H1 (cell line): Measurements from ENCODE around the gene LRRC8D. TPM values are rescaled to one million over a fixed set of nuclear protein-coding genes. Genes with fewer than 3 reads are reported as not detected.

Experiments
- CTCF ChIA-PET: fragments of 300-600 bp; sonication (Branson Sonifier 250); formaldehyde crosslinking; loops from one replicate; lab custom pipeline; 2021; ENCODE audit not compliant: partially characterized antibody; lab: Charles Lee
- POLR2A ChIA-PET: fragments of 300-600 bp; sonication (Branson Sonifier 250); formaldehyde crosslinking; loops from one replicate; lab custom pipeline; 2021; ENCODE audit warnings: inconsistent platforms; ENCODE audit not compliant: partially characterized antibody; lab: Charles Lee
- DNase-seq, 2 experiments: peaks; one replicate each; pipeline versions ENCODE4 v3.0.0 to v3.0.0-alpha.2; 2010 to 2022; ENCODE audit warnings: low spot score in 2 of 2, low read depth in 1 of 2, mixed read lengths in 1 of 2
- FAIRE-seq: peaks from 2 replicates; lab custom pipeline; 2011; peaks lifted over from hg19 to GRCh38; lab: Jason Lieb, UNC
- H2AFZ ChIP-seq: 2 replicates; pipeline ENCODE4 v1.8.1; 2012; ENCODE audit warnings: low read length, inconsistent platforms
- H2AK5ac ChIP-seq: 2 replicates; pipeline ENCODE4 v1.6.1; 2013; ENCODE audit warnings: low read depth, low read length
- H2BK120ac ChIP-seq: replicated peaks from 2 replicates; pipeline ENCODE3; 2013; ENCODE audit warnings: low read depth, low read length, inconsistent platforms
- H2BK12ac ChIP-seq: 2 replicates; pipeline ENCODE4 v1.6.1; 2013; ENCODE audit warnings: low read depth, low read length
- H2BK15ac ChIP-seq: 2 replicates; pipeline ENCODE4 v1.6.1; 2013; ENCODE audit warnings: low read length
- H2BK20ac ChIP-seq: 2 replicates; pipeline ENCODE4 v1.6.1; 2013; ENCODE audit warnings: low read length
- H2BK5ac ChIP-seq: 2 replicates; pipeline ENCODE4 v1.6.1; 2013; ENCODE audit warnings: low read depth, low read length
- H3K14ac ChIP-seq: 2 replicates; pipeline ENCODE4 v1.6.1; 2013; ENCODE audit warnings: inconsistent platforms; ENCODE audit not compliant: insufficient read length
- H3K18ac ChIP-seq: 2 replicates; pipeline ENCODE4 v1.6.1; 2013; ENCODE audit warnings: low read length; ENCODE audit errors: extremely low read depth
- H3K23ac ChIP-seq: 2 replicates; pipeline ENCODE4 v1.6.1; 2013; ENCODE audit warnings: inconsistent platforms; ENCODE audit not compliant: insufficient read length
- H3K23me2 ChIP-seq: 2 replicates; pipeline ENCODE4 v1.6.1; 2013; ENCODE audit warnings: low read depth, low read length
- H3K27ac ChIP-seq: 2 replicates; pipeline ENCODE4 v1.6.1; 2011; ENCODE audit warnings: low read depth, low read length, inconsistent platforms
- H3K27me3 ChIP-seq, 4 experiments: replicated peaks in 1 of 4; 1 replicate in 1 of 4; 2 replicates in 3 of 4; pipeline versions ENCODE4 v1.6.1 to v1.8.1; 2011 to 2013; ENCODE audit warnings: low read length in 3 of 4, mild to moderate bottlenecking in 3 of 4, inconsistent platforms in 2 of 4, mixed read lengths in 2 of 4, moderate library complexity in 1 of 4; ENCODE audit not compliant: control insufficient read depth in 3 of 4, insufficient read depth in 3 of 4; ENCODE audit errors: extremely low read depth in 1 of 4
- H3K36me3 ChIP-seq, 4 experiments: 2 replicates each; pipeline versions ENCODE4 v1.6.1 to v1.8.1; 2011 to 2013; ENCODE audit warnings: mild to moderate bottlenecking in 4 of 4, low read length in 3 of 4, moderate library complexity in 2 of 4, control low read depth in 1 of 4, inconsistent platforms in 1 of 4; ENCODE audit not compliant: insufficient read depth in 4 of 4, control insufficient read depth in 2 of 4
- H3K4ac ChIP-seq: replicated peaks from 2 replicates; pipeline ENCODE3; 2013; ENCODE audit warnings: low read length, low read depth, mixed read lengths, inconsistent platforms; ENCODE audit not compliant: insufficient read length
- H3K4me1 ChIP-seq, 4 experiments: replicated peaks in 1 of 4; 1 replicate in 1 of 4; 2 replicates in 3 of 4; pipeline versions ENCODE4 v1.6.1 to v1.8.1; 2011 to 2013; ENCODE audit warnings: low read length in 3 of 4, inconsistent platforms in 2 of 4, mixed read lengths in 1 of 4; ENCODE audit not compliant: insufficient read depth in 4 of 4, control insufficient read depth in 3 of 4
- H3K4me2 ChIP-seq, 2 experiments: 2 replicates each; pipeline versions ENCODE4 v1.6.1 to v1.8.1; 2011 to 2013; ENCODE audit warnings: low read depth in 2 of 2, low read length in 2 of 2, control low read depth in 1 of 2, inconsistent platforms in 1 of 2, mild to moderate bottlenecking in 1 of 2; ENCODE audit not compliant: insufficient read depth in 1 of 2
- H3K4me3 ChIP-seq, 4 experiments: fragments of 200-600, 300-600 bp in 1 of 4; sonication (generic), shearing (Covaris generic), sonication (Bioruptor Twin) in 1 of 4; 2 replicates each; pipeline versions ENCODE4 v1.5.1 to v1.8.1; 2011 to 2016; ENCODE audit warnings: low read length in 4 of 4, low read depth in 3 of 4, control low read depth in 2 of 4, inconsistent platforms in 2 of 4, mild to moderate bottlenecking in 2 of 4, mixed read lengths in 1 of 4, moderate library complexity in 1 of 4; ENCODE audit not compliant: insufficient read depth in 2 of 4; ENCODE audit errors: extremely low read depth in 1 of 4
- H3K56ac ChIP-seq: replicated peaks from 2 replicates; pipeline ENCODE3; 2013; ENCODE audit warnings: low read depth, mild to moderate bottlenecking, mixed read lengths, low read length, inconsistent platforms; ENCODE audit not compliant: insufficient read length
- H3K79me1 ChIP-seq: 2 replicates; pipeline ENCODE4 v1.6.1; 2013; ENCODE audit warnings: low read depth, low read length, control low read depth
- H3K79me2 ChIP-seq, 2 experiments: 2 replicates each; pipeline versions ENCODE4 v1.6.1 to v1.8.1; 2012 to 2013; ENCODE audit warnings: low read length in 2 of 2, mild to moderate bottlenecking in 2 of 2, inconsistent platforms in 1 of 2; ENCODE audit not compliant: insufficient read depth in 2 of 2, control insufficient read depth in 1 of 2
- H3K9ac ChIP-seq, 4 experiments: replicated peaks in 1 of 4; 1 replicate in 1 of 4; 2 replicates in 3 of 4; pipeline versions ENCODE4 v1.6.1 to v1.8.1; 2011 to 2013; ENCODE audit warnings: low read depth in 3 of 4, low read length in 3 of 4, control low read depth in 2 of 4, mild to moderate bottlenecking in 2 of 4, moderate library complexity in 2 of 4, inconsistent platforms in 1 of 4; ENCODE audit errors: extremely low read depth in 1 of 4
- H3K9me3 ChIP-seq, 2 experiments: 2 replicates each; pipeline versions ENCODE4 v1.6.1 to v1.8.1; 2012 to 2013; ENCODE audit warnings: mild to moderate bottlenecking in 2 of 2, moderate library complexity in 2 of 2, control low read depth in 1 of 2, inconsistent platforms in 1 of 2, low read depth in 1 of 2, low read length in 1 of 2, mixed read lengths in 1 of 2; ENCODE audit not compliant: insufficient read depth in 2 of 2
- H4K20me1 ChIP-seq, 2 experiments: replicated peaks in 1 of 2; 2 replicates each; pipeline versions ENCODE3 to v1.8.1; 2011 to 2013; ENCODE audit warnings: inconsistent platforms in 2 of 2, low read length in 2 of 2, mild to moderate bottlenecking in 1 of 2; ENCODE audit not compliant: insufficient read depth in 2 of 2, control insufficient read depth in 1 of 2
- H4K5ac ChIP-seq: 2 replicates; pipeline ENCODE4 v1.6.1; 2013; ENCODE audit warnings: low read length, low read depth, mixed read lengths, inconsistent platforms; ENCODE audit not compliant: insufficient read length
- H4K8ac ChIP-seq: 2 replicates; pipeline ENCODE4 v1.8.0; 2013; ENCODE audit warnings: mild to moderate bottlenecking, moderate library complexity, low read length, inconsistent platforms; ENCODE audit not compliant: insufficient read depth; ENCODE audit errors: extremely low read depth
- H4K91ac ChIP-seq: replicated peaks from 2 replicates; pipeline ENCODE3; 2013; ENCODE audit warnings: low read length, mixed read lengths, inconsistent platforms; ENCODE audit not compliant: insufficient read length
- HDAC2 ChIP-seq, 2 experiments: fragments of 300-600 bp in 1 of 2; sonication (generic) in 1 of 2; IDR thresholded peaks; 2 replicates each; pipeline ENCODE4 v1.6.1; 2011 to 2012; ENCODE audit warnings: low read depth in 2 of 2, low read length in 2 of 2, mild to moderate bottlenecking in 2 of 2, moderate library complexity in 2 of 2, borderline replicate concordance in 1 of 2, inconsistent platforms in 1 of 2
- HDAC6 ChIP-seq: IDR thresholded peaks from one replicate; pipeline ENCODE4 v1.7.1; 2012; ENCODE audit warnings: low read depth, mild to moderate bottlenecking, inconsistent platforms, low read length, moderate library complexity
- SIX5 ChIP-seq: IDR thresholded peaks from 2 replicates; pipeline ENCODE4 v1.6.1; 2011; ENCODE audit warnings: mild to moderate bottlenecking, low read depth, low read length
- TAF1 ChIP-seq: IDR thresholded peaks from 2 replicates; pipeline ENCODE4 v1.6.1; 2011; ENCODE audit warnings: mild to moderate bottlenecking, low read depth, low read length
- TBP ChIP-seq: IDR thresholded peaks from 2 replicates; pipeline ENCODE4 v1.6.1; 2011; ENCODE audit warnings: low read depth, low read length, improper control_type of control experiment
- WGBS, 2 experiments: shearing (Covaris generic) in 1 of 2; methylation state at CpG; one replicate each; pipeline versions ENCODE4 v1.1.6 to v1.1.7; 2013 to 2015; ENCODE audit warnings: low lambda C conversion rate in 2 of 2, mixed read lengths in 2 of 2, inconsistent platforms in 1 of 2, low coverage in 1 of 2, missing lambda C conversion rate in 1 of 2; ENCODE audit not compliant: insufficient replicate concordance in 2 of 2, insufficient coverage in 1 of 2, insufficient read length in 1 of 2; ENCODE audit errors: extremely low coverage in 1 of 2, missing lambda C conversion rate in 1 of 2; 5-methylcytosine and 5-hydroxymethylcytosine counted together
- polyA plus RNA-seq, 7 experiments: library from polyadenylated mRNA; depleted of rRNA in 3 of 7; stranded (reverse) in 5 of 7; unstranded in 2 of 7; fragments of >200 nt in 5 of 7; fragments of 200-250 nt in 2 of 7; gene quantifications; 1 replicate in 5 of 7; 2 replicates in 1 of 7; 4 replicates in 1 of 7; pipeline versions ENCODE4 v1.2.1 to v1.2.3, GENCODE V29; 2011 to 2013; ENCODE audit warnings: missing spikeins in 2 of 7, mixed read lengths in 2 of 7
- total RNA-seq: library from RNA; stranded (reverse); fragmentation: NEBNext Ultra II Directional; extraction: Animal tissue kit (Norgen Biotek cat#: 25700); gene quantifications from 2 replicates; pipeline ENCODE4 v1.2.1, GENCODE V29; 2021
- TF ChIP-seq, protein P1 (sequence below): IDR thresholded peaks from 2 replicates; pipeline ENCODE4 v1.6.1; 2012; ENCODE audit warnings: inconsistent platforms

LRRC8D gene
- total and polyA plus RNA-seq, 2 of the 8 experiments (the other 6 are each of a cell fraction or from before 2014, with no cell fraction given), result 42.0 to 58.5 TPM

DNA sequence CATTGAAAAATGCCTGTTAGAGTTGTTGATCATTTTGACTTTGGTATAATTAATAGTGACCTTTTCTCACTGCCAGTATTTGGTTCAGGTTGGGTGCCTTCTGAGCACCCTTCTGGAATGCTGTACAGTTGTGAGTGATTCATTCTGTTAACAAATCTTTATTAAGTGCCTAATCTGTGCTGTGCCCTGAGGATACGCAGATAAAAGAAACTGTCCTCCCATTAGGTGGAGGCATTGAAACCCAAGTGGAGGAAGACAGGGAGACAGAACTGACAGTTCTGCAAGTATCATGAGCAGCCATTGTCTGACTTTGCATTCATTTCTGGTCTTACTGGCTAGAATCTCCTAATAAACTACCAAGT is 97.9 kb downstream of the LRRC8D start:
- no peak overlapping the region for H4K8ac ChIP-seq
- no peak for DNase-seq

More for the DNA sequence above, 97.9 kb downstream of the LRRC8D start:
- H3K79me1 ChIP-seq, result no peaks in the 10 kb centered on the region
- no peak overlapping the region for H2AFZ ChIP-seq
- no peaks in the 10 kb centered on the region for H4K20me1 ChIP-seq
- TF ChIP-seq TAF1, result no peak
- no peak for TF ChIP-seq HDAC2 (IDR thresholded peaks at IDR 0.05; ENCODE audit: borderline replicate concordance in 1 of 2, low read depth in 2 of 2, low read length in 2 of 2)
- no peak for TF ChIP-seq SIX5
- TF ChIP-seq, protein P1, sequence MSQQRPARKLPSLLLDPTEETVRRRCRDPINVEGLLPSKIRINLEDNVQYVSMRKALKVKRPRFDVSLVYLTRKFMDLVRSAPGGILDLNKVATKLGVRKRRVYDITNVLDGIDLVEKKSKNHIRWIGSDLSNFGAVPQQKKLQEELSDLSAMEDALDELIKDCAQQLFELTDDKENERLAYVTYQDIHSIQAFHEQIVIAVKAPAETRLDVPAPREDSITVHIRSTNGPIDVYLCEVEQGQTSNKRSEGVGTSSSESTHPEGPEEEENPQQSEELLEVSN, result no peak
- TF ChIP-seq TBP, result no peak
- no peak for TF ChIP-seq HDAC6
- no peak overlapping the region for H2BK15ac ChIP-seq
- peak overlapping the region; percentile 4 to 46; a peak in 2 of 4 replicates for H3K4me2 ChIP-seq
- peaks cover 0 to 14% (median 4%) of the 10 kb centered on the region in 4 experiments; a peak in 2 of 7 replicates for H3K4me1 ChIP-seq
- H3K14ac ChIP-seq, result no peak overlapping the region
- H2BK12ac ChIP-seq, result no peak overlapping the region; the same call in 1 of the 2 replicates
- H3K56ac ChIP-seq, result no peak overlapping the region
- ChIA-PET CTCF (interaction anchor here (1.1 to 1.5 kb wide), 7 partner anchors 10 to 115 kb away, joined by 3 to 5 read pairs (median 3); no protein-coding TSS in a partner anchor), POLR2A (interaction anchor here (0.9 to 1.2 kb wide), 4 partner anchors 9 to 41 kb away, joined by 3 read pairs; no protein-coding TSS in a partner anchor)
- no peak overlapping the region; a peak in 1 of 8 replicates for H3K4me3 ChIP-seq
- H3K9me3 ChIP-seq, result peaks cover 2 to 6% of the 10 kb centered on the region in 2 experiments; a peak in 2 of 4 replicates
- no peak overlapping the region for H4K91ac ChIP-seq
- 59% methylated on average over 1 of the region's 1 CpG; no CpG with 5 or more reads in 1 of the 2 experiments for WGBS, 2 experiments
- H3K18ac ChIP-seq, result peak overlapping the region; percentile 1; the same call in 1 of the 2 replicates
- H3K27me3 ChIP-seq, result no peaks in the 10 kb centered on the region
- peaks cover 0 to 8% (median 3%) of the 10 kb centered on the region in 4 experiments; a peak in 4 of 8 replicates for H3K36me3 ChIP-seq
- H2BK5ac ChIP-seq, result no peak overlapping the region
- no peak for FAIRE-seq
- H3K9ac ChIP-seq, result no peak overlapping the region
- no peak overlapping the region for H3K23ac ChIP-seq
- H2AK5ac ChIP-seq, result no peak overlapping the region
- no peak overlapping the region for H3K4ac ChIP-seq
- no peak overlapping the region for H4K5ac ChIP-seq
- peaks cover 0 to 55% of the 10 kb centered on the region in 2 experiments; a peak in 3 of 4 replicates for H3K79me2 ChIP-seq
- no peaks in the 10 kb centered on the region for H3K23me2 ChIP-seq
- no peak overlapping the region for H2BK120ac ChIP-seq
- no peak overlapping the region for H2BK20ac ChIP-seq
- no peak overlapping the region for H3K27ac ChIP-seq
